H1 (cell line): ENCODE measurements around the gene ATP2A3. TPM values are rescaled to one million over a fixed set of nuclear protein-coding genes. Genes with fewer than 3 reads are reported as not detected.

Source experiments
- USF2 ChIP-seq: IDR thresholded peaks from 2 replicates; pipeline ENCODE4 v1.6.1; 2011; ENCODE audit warnings: low read length, improper control_type of control experiment
- polyA plus RNA-seq, 7 experiments: library from polyadenylated mRNA; depleted of rRNA in 3 of 7; stranded (reverse) in 5 of 7; unstranded in 2 of 7; fragments of >200 nt in 5 of 7; fragments of 200-250 nt in 2 of 7; gene quantifications; 1 replicate in 5 of 7; 2 replicates in 1 of 7; 4 replicates in 1 of 7; pipeline versions ENCODE4 v1.2.1 to v1.2.3, GENCODE V29; 2011 to 2013; ENCODE audit warnings: missing spikeins in 2 of 7, mixed read lengths in 2 of 7
- total RNA-seq: library from RNA; stranded (reverse); fragmentation: NEBNext Ultra II Directional; extraction: Animal tissue kit (Norgen Biotek cat#: 25700); gene quantifications from 2 replicates; pipeline ENCODE4 v1.2.1, GENCODE V29; 2021

Gene ATP2A3
- total and polyA plus RNA-seq, 2 of the 8 experiments (the other 6 are each of a cell fraction or from before 2014, with no cell fraction given) = 18.4 to 32.5 TPM

- TF ChIP-seq USF2 = no peak
Observed at GRCh38 chr17:3943240-3943891, 20.9 kb downstream of the ATP2A3 start (continued).
